Left hindlimb (tissue), 1 donor: ENCODE results near the gene UBE3D.
"Not testable (repeated sequence)": the region's sequence is repeated elsewhere in the genome, so short reads cannot be mapped to it uniquely, and the experiment has no call there.

Source experiments
- DNase-seq: peaks from one replicate; pipeline ENCODE4 v3.0.0-alpha.2; 2018

Gene UBE3D

DNA sequence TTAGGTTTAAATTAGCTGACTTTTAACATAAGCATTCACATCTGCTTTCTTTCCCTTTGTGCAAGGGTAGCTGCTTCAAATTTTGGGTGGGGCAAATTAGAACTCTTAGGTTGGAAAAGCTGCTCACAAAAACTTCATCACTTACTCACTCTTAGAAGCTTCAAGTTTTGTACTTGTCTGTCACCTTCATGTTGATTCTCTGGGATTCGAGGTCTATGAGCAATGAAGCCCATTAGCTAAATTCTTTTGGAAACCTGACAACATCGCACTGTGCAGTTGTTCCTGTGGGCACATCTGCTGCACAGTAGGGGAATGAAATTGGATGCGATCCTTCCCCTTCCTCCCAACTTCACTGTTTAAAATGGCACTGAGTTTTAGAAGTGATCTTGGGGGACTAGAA, 156.1 kb downstream of the UBE3D start:
- no peak for DNase-seq

DNA sequence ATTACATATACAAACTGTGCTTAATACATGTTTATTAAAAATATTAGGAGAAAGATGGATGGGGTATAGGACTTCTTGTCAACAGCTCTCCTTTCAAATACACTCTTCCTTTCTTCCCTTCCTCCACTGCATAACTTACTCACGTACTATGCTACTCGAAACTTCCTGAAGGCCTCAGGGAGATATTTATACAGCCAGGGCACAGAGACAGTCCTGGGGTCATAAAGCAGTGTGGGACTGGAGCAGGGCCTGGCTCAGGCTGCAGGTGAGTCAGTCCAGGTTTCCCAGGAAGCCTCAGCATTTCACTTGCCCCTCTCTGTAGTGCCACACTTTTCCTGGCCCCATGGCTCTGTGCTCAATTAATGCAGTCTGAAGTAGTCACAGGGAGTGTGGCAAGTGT, 157.0 kb downstream of the UBE3D start:
- DNase-seq = no peak

DNA sequence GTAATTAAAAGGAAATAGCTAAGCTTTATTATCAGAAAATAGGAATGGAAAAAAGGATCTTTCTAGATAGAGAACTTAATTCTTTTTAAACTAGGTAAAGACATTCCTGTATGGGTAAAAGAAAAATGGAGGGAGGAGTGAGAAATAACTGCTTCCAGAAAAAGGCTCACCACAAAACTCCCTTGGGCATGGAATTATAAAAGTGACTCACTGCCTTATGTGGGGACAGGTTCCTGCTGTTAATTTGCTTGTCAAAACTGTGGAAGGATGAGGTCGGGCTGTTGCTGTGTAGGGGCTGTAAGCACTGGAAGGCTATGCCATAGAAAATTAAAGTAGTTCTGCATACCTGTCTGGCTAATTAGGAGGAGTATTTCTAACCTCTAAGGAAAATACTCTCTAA, 158.7 kb downstream of the UBE3D start:
- DNase-seq = no peak

DNA sequence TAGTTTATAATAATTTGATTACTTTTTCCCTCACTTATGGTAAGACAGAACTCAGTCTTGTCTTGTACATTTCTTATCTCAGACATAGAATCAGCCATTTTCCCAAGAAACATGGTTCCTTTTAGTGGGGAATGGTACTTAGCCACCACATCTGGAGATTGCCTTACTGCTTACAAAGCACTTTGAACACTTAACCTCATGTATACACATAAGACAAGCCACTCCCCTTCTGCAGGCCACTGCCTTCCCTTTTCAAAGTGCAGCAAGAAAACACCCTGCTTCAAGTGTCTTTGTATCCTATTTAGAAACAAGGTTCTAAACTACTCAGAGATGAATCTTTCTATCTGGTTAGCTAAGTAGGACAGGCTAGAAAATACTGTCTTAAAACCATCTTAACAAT, 159.2 kb downstream of the UBE3D start:
- DNase-seq = no peak

GRCh38 chr6:82904860-82905259, 160.8 kb downstream of the UBE3D start:
- DNase-seq = no peak

- no peak for DNase-seq
These were observed 161.4 kb downstream of the UBE3D start for GRCh38 chr6:82904257-82904656.

- no peak for DNase-seq
These were observed 163.4 kb downstream of the UBE3D start for GRCh38 chr6:82902290-82902689.

GRCh38 chr6:82894653-82895259, 170.9 kb downstream of the UBE3D start:
- DNase-seq = no peak

DNA sequence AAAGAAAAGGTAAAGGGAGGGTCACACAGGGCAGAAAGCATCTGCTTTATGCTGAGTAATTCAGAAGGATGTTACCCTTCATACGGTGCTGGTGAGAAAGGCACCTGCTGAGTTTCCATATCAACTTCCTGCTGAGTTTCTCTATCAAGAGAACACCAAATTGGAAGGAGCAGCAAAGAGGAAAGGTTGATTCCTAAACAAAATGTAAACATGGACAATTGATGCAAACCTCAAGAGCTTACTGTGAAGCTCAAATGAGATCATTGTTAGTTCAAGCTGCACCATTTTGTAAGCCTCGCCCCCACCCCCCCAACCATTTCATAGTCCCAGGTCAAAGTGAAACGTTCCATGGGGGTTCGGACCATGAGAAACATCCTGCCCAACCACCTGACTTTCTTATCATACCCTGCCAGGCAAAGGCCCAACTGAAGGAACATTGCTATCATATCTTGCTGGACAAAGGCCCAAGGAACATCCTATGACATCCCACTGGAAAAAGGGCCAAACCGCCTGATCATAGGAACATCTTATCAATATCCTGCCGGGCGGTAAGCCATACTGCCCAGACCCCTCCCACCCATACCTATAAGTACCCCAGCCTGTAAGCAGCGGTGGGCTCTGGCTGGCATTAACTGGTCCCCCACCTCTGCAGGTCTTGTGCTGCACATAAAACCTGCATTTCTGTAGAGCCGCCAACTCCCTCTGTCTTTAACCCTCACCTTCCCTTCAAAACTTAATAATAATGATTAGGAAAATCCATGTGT, 171.6 kb downstream of the UBE3D start:
- DNase-seq = no peak

GRCh38 chr6:82891503-82891902, 174.1 kb downstream of the UBE3D start:
- not testable (repeated sequence) for DNase-seq

GRCh38 chr6:82891076-82891475, 174.6 kb downstream of the UBE3D start:
- DNase-seq = no peak

GRCh38 chr6:82890240-82890639, 175.4 kb downstream of the UBE3D start:
- DNase-seq = no peak

GRCh38 chr6:82889143-82889542, 176.5 kb downstream of the UBE3D start:
- DNase-seq = no peak

DNA sequence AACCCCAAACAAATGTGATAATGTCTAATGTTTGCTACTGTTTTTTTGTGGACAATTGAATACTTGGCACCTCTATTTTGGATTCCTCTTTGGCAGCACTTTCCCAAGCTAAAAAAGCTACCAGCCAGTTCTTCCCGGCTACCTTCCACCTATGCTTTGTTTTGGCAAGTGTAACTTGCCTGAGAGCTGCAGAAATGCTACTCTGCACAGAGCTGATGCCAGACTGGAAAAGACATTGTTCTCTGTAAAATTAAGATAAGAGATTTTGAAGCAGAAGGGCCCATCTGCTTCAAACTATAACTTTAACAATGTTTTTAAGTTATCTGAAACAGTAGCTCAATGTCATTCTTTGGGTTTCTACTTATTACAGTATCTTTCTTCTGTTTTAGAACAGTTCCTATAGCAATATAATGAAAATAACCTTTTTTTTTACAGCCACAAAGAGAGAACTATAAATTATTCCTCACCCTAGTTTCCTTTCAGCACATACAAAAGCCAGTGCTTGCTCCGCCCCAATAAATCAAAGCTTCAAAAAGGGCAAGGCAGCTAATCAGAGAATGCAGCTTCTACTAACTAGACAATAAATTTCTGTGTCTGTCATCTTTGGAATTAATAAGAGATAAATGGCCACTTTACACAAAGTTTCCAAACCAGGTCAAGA, 183.1 kb downstream of the UBE3D start:
- no peak for DNase-seq

DNA sequence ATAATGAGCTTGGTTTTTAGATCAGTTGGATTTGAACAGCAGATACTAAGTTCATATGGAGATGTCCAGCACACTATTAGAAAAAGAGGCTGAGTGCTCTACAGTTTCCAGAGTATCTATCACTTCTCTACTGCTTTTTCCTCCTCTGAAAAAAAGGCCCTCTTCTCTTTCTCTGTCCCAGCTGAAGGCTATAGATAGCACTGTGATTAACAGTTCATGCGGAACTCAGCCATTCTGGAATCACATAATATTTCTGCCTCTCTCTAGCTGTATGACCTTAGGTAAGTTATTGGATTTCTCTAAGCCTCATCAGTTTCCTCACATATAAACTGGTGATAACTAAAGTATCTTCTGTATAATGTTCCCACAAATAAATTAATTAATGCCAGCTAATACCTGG, 184.1 kb downstream of the UBE3D start:
- DNase-seq = no peak

- DNase-seq = peak; percentile 53
These were observed 186.8 kb downstream of the UBE3D start for GRCh38 chr6:82878812-82879211.

GRCh38 chr6:82877213-82878195, 188.1 kb downstream of the UBE3D start:
- DNase-seq = no peak

DNA sequence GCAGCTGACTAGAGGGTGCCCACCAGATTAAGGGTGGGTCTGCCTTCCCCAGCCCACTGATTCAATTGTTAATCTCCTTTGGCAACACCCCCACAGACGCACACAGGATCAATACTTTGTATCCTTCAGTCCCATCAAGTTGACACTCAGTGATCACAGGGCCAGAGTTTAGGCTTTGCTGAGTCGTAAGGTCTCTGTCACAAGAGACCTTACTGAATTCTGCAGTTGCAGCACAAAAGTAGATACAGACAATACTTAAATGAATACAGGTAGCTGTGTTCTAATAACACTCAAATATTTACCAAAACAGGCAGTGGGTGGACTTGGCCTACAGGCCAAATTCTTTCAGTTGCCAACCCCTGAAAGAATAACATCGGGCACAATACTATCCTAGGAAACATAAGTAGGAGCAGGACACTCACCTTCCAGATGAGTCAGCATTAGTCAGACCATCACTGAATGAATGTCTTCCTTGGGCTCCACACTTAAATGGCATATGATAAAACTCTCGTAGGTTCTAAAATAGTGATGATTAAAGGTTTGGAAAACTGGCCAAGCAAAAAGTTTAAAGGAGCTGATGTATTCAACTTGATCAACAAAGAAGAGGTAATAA, 190.0 kb downstream of the UBE3D start:
- DNase-seq = no peak

DNA sequence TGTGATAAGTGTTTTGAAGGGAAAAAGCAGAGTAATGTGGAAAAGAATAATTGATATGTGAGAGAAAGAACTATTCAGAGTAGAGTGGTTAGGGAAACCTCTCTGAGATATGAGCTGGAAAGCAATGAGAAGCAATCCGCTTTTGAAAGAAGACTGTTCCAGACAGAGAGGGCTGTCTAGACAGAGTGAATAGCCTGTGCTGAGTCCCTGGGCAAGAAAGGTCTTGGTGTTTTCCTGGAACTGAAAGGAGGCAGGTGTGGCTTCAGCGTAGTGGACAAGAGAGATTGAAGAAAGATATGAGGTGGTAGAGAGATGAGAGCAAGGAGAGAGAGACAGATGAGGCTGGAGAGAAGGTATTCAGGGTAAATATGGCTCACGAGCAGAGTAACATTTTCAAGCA, 190.8 kb downstream of the UBE3D start:
- no peak for DNase-seq

GRCh38 chr6:82872185-82872584, 193.5 kb downstream of the UBE3D start:
- no peak for DNase-seq

DNA sequence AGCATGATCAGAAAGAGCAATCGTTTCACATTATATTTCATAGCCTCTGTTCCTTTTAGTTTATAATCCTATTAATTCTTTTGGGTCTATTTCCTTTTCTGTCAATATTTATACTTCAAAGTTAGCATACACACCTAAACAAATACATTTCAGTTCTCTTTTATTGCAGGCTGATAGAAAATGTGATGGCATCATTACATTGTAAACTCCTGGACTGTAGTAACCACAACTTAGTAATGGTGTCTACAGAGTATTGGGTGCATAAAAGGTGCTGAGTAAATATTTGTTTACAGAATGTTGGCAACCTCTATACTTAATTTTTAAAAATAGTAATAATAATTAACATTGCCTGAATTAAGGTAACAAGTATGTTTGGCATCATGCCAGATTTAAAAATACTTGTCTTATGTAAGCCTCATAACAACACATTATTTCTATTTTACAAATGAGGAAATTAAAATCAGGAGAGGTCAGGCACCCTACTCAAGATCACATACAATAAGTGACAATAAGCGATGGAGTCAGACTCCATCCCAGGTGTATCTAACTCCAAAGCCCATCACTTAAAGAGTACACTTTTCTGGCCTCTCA, 195.0 kb downstream of the UBE3D start:
- no peak for DNase-seq

GRCh38 chr6:82869493-82869892, 196.1 kb downstream of the UBE3D start:
- DNase-seq = no peak
